Measurements from ENCODE around the gene PIP4K2A.
"Not testable (repeated sequence)": the region's sequence is repeated elsewhere in the genome, so short reads cannot be mapped to it uniquely, and the experiment has no call there.

The PIP4K2A gene

DNA sequence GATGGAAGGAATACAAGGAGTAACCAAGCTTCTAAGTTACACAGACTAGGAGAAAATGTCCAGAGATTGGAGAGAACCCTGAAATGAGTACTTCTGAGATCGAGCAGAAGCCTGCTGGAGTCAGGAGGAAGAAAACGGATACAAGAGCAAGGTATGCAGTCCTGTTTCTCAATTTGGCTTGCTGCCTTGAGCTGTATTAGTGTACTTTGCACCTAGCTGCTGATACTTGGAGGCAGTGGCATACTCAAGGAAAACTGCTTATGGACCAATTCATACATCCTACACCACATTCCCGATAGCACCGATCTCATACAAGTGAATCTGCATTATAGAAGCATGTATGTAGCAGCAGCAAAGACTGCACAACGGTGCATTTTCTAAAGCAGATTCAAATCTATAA lies 14.4 kb downstream of the PIP4K2A start:
- Histone ChIP-seq H3K4me3 (ENCODE audit: low read length) (no peak overlapping the region), H3K36me3 (ENCODE audit: insufficient read depth, low read length) (no peaks in the 10 kb centered on the region), H3K27me3 (ENCODE audit: insufficient read depth, low read length) (no peaks in the 10 kb centered on the region), H2AFZ (ENCODE audit: low read depth, low read length) (no peak overlapping the region), H3K4me1 (ENCODE audit: insufficient read depth, low read length) (peaks cover 9% of the 10 kb centered on the region), H3K9me3 (ENCODE audit: low read length) (no peaks in the 10 kb centered on the region)

DNA sequence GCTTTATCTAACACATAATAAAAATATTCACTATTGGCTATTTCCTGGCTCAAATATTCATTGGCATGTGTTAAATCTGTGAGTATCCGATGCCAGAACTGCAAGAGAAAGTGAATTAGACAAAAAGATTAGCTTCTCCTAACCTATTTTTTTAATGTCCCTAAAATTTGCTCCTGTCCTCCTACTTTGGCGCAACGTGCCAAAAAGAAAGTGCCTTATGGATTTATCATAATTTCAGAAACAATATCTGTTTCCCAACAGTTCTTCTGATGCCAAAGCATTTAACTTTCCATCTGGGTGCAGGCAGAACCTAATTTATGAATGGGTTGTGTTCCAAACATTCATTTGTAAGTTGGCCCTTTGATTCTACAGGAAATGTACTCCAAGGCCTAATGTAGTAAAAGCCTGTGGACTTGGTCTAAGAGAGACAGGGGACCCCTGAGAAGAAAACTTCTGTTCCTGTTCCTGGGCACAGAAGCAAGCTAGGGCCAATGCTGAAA lies 15.4 kb downstream of the PIP4K2A start:
- no peaks in the 10 kb centered on the region for H3K36me3 ChIP-seq (ENCODE audit: insufficient read depth, low read length)
- H3K4me3 ChIP-seq (ENCODE audit: low read length), result no peak overlapping the region
- no peak overlapping the region for H2AFZ ChIP-seq (ENCODE audit: low read depth, low read length)
- peaks cover 9% of the 10 kb centered on the region for H3K4me1 ChIP-seq (ENCODE audit: insufficient read depth, low read length)
- H3K9me3 ChIP-seq (ENCODE audit: low read length), result peaks cover 2% of the 10 kb centered on the region
- H3K27me3 ChIP-seq (ENCODE audit: insufficient read depth, low read length), result no peaks in the 10 kb centered on the region

DNA sequence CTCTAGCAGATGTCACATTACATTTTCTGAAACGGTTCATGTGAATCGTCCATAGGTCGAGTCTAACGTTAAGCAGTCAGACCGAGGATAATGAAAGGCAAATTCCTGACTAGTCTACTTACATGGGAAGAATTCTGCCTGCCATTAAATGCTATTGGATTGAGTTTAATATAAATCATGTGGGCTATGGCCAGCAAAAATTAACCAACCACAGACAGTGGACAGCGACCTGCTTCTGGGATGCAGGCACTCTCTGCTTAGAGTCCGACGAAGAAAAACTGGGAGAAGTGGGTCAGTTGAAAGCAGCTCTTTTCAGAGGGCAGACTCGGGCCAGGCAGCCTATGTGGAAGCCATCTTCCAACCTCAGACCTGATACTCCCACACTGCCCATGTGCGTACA lies 16.6 kb downstream of the PIP4K2A start:
- Histone ChIP-seq H3K4me3 (ENCODE audit: low read length) (no peak overlapping the region), H3K27me3 (ENCODE audit: insufficient read depth, low read length) (no peaks in the 10 kb centered on the region), H3K9me3 (ENCODE audit: low read length) (peaks cover 4% of the 10 kb centered on the region), H3K4me1 (ENCODE audit: insufficient read depth, low read length) (peaks cover 9% of the 10 kb centered on the region), H2AFZ (ENCODE audit: low read depth, low read length) (no peak overlapping the region), H3K36me3 (ENCODE audit: insufficient read depth, low read length) (no peaks in the 10 kb centered on the region)

DNA sequence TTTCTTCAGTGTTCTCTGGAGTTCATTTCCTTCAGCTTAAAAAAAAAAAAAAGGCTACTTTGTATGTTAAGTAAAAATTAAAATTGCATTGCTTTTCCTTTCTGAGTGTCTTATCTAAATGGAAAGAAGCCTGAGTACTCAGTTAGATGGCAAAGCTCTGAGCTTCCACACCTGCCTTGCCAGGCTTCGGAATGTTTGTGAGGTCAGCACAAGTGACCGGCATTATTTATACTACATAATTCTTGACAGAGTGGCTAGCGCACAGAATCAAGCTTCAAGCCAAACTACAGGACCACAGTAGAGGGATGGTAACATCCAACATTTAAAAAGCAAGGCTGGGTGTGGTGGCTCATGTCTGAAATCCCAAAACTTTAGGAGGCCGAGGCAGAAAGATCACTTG lies 17.3 kb downstream of the PIP4K2A start:
- H3K4me3 ChIP-seq (ENCODE audit: low read length), result no peak overlapping the region

DNA sequence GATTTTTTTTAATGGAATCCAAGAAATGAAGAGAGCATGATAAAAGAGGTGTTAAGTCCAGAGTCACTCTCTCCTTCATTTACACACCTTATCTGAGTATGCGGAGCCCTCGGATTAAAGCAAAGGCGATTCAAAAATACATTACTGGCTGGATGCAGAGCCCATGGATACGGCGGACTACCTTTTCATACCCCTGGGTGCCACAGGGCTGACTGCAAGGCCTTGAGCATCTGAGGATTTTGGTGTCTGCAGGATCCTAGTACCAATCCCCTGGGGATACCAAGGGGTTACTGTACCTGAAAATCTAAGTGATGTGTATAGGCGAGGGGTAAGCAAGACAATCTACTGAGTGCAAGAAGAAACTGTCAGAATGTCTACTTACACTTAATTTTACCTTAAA lies 20.5 kb downstream of the PIP4K2A start:
- H3K4me3 ChIP-seq (ENCODE audit: low read length), result no peak overlapping the region
- H3K9me3 ChIP-seq (ENCODE audit: low read length), result peaks cover 7% of the 10 kb centered on the region
- H3K4me1 ChIP-seq (ENCODE audit: insufficient read depth, low read length), result peaks cover 7% of the 10 kb centered on the region
- no peaks in the 10 kb centered on the region for H3K27me3 ChIP-seq (ENCODE audit: insufficient read depth, low read length)
- no peaks in the 10 kb centered on the region for H3K36me3 ChIP-seq (ENCODE audit: insufficient read depth, low read length)
- H2AFZ ChIP-seq (ENCODE audit: low read depth, low read length), result no peak overlapping the region

More for the DNA sequence above, 17.3 kb downstream of the PIP4K2A start:
- H3K36me3 ChIP-seq (ENCODE audit: insufficient read depth, low read length), result no peaks in the 10 kb centered on the region
- peaks cover 9% of the 10 kb centered on the region for H3K4me1 ChIP-seq (ENCODE audit: insufficient read depth, low read length)
- no peaks in the 10 kb centered on the region for H3K27me3 ChIP-seq (ENCODE audit: insufficient read depth, low read length)
- H2AFZ ChIP-seq (ENCODE audit: low read depth, low read length), result no peak overlapping the region
- peaks cover 6% of the 10 kb centered on the region for H3K9me3 ChIP-seq (ENCODE audit: low read length)

DNA sequence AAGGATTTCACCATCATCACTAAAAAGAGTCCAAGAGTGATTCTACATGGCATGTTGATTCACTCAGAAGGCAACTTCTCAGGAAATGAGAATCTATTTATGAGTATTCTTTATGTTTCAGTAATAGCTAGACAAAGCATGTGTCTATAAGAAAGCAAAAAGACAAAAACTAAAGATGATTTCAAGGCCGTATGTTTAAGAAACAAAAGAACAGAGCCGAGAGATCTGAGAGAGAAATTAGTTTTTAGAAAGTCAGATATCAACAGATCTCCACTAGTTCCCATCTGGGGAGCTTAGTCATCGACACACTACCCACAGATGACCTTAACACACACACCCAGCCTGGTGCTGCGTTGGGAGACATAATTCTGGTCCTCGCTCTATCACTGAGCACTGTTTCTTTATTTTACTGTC lies 21.0 kb downstream of the PIP4K2A start:
- H3K9me3 ChIP-seq (ENCODE audit: low read length), result peaks cover 7% of the 10 kb centered on the region
- H3K27me3 ChIP-seq (ENCODE audit: insufficient read depth, low read length), result no peaks in the 10 kb centered on the region
- H3K4me3 ChIP-seq (ENCODE audit: low read length), result no peak overlapping the region
- peaks cover 7% of the 10 kb centered on the region for H3K4me1 ChIP-seq (ENCODE audit: insufficient read depth, low read length)
- no peak overlapping the region for H2AFZ ChIP-seq (ENCODE audit: low read depth, low read length)
- H3K36me3 ChIP-seq (ENCODE audit: insufficient read depth, low read length), result no peaks in the 10 kb centered on the region

DNA sequence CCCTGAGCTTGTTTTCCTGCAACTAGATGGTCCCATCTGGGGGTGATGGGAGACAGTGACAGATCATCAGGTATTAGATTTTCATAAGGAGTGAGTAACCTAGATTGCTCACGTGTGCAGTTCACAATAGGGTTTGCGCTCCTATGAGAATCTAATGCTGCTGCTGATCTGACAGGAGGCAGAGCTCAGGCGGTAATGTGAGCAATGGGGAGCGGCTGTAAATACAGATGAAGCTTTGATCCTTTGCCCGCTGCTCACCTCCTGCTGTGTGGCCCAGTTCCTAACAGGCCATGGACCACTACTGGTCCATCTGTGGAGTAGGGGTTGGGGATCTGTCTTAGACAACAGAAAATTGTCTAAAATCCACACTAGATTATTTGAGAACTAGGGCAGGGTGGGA lies 22.3 kb downstream of the PIP4K2A start:
- not testable (repeated sequence) for H3K9me3 ChIP-seq (ENCODE audit: low read length); H3K27me3 ChIP-seq (ENCODE audit: insufficient read depth, low read length); H2AFZ ChIP-seq (ENCODE audit: low read depth, low read length); H3K36me3 ChIP-seq (ENCODE audit: insufficient read depth, low read length); H3K4me3 ChIP-seq (ENCODE audit: low read length); H3K4me1 ChIP-seq (ENCODE audit: insufficient read depth, low read length)

DNA sequence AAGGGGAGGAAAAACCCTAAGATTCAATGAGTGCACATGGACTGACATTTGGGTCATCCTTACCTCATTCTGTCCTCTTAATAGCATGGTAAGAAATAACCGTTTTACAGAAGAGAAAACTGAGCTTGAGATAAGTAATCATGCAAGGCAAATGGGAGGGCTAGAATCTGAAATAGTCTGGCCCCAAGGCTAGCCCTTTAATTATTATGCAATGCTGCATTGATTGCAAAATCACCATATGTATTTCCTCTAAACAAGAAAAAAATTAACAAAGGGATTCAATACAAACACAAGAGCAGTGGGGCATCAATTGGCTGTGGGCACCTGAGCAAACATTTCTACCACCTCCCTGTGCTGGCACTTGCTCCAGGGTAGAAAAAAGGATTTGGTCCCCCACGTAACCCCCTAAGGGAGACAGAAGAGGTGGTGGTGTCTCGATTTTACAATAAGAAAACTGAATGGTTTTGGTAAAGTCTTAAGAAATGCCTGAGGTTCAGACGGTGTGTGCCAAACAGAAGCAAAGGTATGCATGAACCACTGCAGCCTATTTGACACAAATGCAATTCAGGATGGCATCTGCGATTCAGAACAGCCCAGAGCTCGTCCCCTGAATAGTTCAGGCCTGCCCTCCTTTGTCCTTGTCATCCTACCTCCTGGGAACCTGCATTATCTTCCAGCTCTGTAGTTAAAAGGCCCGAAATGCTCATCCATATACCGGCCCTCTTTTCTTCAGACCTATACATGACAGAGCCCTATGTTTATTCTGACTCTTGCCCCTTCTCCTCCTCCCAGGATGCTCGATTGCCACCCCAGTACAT lies 23.6 kb downstream of the PIP4K2A start:
- Histone ChIP-seq H3K9me3 (ENCODE audit: low read length) (peaks cover 8% of the 10 kb centered on the region), H2AFZ (ENCODE audit: low read depth, low read length) (no peak overlapping the region), H3K4me3 (ENCODE audit: low read length) (no peak overlapping the region), H3K4me1 (ENCODE audit: insufficient read depth, low read length) (peaks cover 7% of the 10 kb centered on the region), H3K36me3 (ENCODE audit: insufficient read depth, low read length) (no peaks in the 10 kb centered on the region), H3K27me3 (ENCODE audit: insufficient read depth, low read length) (no peaks in the 10 kb centered on the region)

DNA sequence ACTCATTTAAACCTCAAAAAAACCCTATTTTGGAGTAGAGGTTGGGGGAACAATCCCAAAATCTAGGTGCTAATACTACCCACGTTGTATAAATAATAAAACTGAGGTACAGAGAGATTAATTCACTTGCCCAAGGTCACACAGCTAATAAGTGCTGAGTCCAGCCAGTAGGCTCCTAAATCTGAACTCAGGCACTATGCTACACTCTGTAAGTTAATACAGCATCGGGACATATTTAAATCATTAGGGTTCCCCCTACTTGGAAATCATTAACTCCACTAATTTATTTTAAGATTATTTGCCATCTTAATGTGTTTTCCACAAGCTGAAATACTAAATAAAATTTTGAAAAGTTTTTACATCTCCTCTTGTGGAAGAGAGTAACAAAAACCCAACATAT lies 24.2 kb downstream of the PIP4K2A start:
- no peaks in the 10 kb centered on the region for H3K27me3 ChIP-seq (ENCODE audit: insufficient read depth, low read length)
- H2AFZ ChIP-seq (ENCODE audit: low read depth, low read length), result no peak overlapping the region
- H3K36me3 ChIP-seq (ENCODE audit: insufficient read depth, low read length), result no peaks in the 10 kb centered on the region
- peaks cover 8% of the 10 kb centered on the region for H3K9me3 ChIP-seq (ENCODE audit: low read length)
- peaks cover 7% of the 10 kb centered on the region for H3K4me1 ChIP-seq (ENCODE audit: insufficient read depth, low read length)
- H3K4me3 ChIP-seq (ENCODE audit: low read length), result no peak overlapping the region

DNA sequence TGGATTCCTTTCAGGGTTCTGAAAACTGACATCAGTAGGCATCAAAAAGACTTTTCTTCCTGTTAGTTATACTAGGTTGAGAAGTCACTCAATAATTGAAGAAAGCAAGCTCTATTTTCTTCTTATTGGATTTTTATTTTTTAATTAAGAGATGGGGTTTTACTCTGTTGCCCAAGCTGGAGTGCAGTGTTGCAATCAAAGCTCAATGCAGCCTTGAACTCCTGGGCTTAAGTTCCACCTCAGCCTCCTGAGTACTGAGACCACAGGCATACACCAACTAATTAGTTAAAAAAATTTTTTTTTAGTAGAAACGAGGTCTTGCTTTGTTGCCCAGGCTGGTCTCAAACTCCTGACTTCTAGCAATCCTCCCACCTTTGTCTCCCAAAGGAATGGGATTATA lies 28.0 kb downstream of the PIP4K2A start:
- peaks cover 12% of the 10 kb centered on the region for H3K4me1 ChIP-seq (ENCODE audit: insufficient read depth, low read length)
- peaks cover 1% of the 10 kb centered on the region for H3K9me3 ChIP-seq (ENCODE audit: low read length)
- H2AFZ ChIP-seq (ENCODE audit: low read depth, low read length), result no peak overlapping the region
- H3K36me3 ChIP-seq (ENCODE audit: insufficient read depth, low read length), result no peaks in the 10 kb centered on the region
- no peak overlapping the region for H3K4me3 ChIP-seq (ENCODE audit: low read length)
- no peaks in the 10 kb centered on the region for H3K27me3 ChIP-seq (ENCODE audit: insufficient read depth, low read length)

DNA sequence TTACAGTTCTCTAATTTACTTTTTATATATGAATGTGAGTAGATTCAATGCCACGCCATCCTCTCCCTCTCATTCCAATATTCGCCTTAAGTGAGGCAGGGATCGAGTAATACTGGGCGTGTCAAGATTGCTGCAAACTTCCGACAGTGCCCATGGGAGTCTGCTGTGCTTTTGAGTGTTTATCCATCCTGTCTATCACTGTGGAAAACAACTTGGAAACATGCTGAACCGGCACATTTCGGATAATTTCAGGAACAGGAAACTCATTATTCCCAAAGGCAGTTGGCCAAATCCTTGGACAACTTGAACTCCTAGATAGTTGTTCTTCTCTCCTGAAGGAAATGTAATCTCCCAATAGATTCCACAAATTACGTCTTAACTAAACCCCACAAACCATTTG lies 28.5 kb downstream of the PIP4K2A start:
- Histone ChIP-seq H3K4me3 (ENCODE audit: low read length) (no peak overlapping the region), H3K4me1 (ENCODE audit: insufficient read depth, low read length) (peaks cover 9% of the 10 kb centered on the region)

DNA sequence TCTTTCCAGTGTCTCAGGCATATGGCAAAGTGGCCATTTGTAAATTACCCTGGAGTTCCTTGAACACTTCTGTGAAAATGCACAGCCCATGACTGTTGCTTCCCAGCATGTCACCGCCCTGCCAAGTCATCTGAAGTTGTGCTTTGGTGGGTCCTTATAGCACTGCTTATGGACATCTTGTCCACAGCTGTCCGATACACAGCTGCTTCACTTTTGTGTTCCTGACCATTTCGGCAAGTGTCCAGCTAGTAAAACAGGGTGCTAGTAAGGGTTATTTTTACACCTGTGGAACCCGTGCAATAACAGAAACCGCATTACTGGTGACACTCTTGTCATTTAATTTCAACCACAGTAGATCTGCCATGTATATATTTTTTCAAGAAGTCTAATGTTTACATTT lies 29.7 kb downstream of the PIP4K2A start:
- Histone ChIP-seq H2AFZ (ENCODE audit: low read depth, low read length) (no peak overlapping the region), H3K4me1 (ENCODE audit: insufficient read depth, low read length) (peaks cover 5% of the 10 kb centered on the region), H3K4me3 (ENCODE audit: low read length) (no peak overlapping the region), H3K9me3 (ENCODE audit: low read length) (peaks cover 1% of the 10 kb centered on the region), H3K36me3 (ENCODE audit: insufficient read depth, low read length) (no peaks in the 10 kb centered on the region), H3K27me3 (ENCODE audit: insufficient read depth, low read length) (no peaks in the 10 kb centered on the region)

More for the DNA sequence above, 28.5 kb downstream of the PIP4K2A start:
- no peaks in the 10 kb centered on the region for H3K36me3 ChIP-seq (ENCODE audit: insufficient read depth, low read length)
- peaks cover 1% of the 10 kb centered on the region for H3K9me3 ChIP-seq (ENCODE audit: low read length)
- H2AFZ ChIP-seq (ENCODE audit: low read depth, low read length), result no peak overlapping the region
- no peaks in the 10 kb centered on the region for H3K27me3 ChIP-seq (ENCODE audit: insufficient read depth, low read length)

DNA sequence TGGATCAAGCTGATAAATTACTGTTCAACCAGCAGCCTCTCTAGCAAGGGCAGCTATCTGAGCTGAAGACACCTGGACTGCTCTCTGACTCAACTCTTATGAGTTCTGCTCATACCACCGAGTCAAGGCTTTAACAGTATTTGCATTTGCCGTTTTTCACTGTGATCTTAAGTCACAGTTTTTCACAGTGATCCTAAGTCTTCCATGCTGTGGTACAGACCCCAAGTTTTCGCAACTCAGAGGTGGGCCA lies 31.3 kb downstream of the PIP4K2A start:
- Histone ChIP-seq H3K4me1 (ENCODE audit: insufficient read depth, low read length) (peaks cover 5% of the 10 kb centered on the region), H3K4me3 (ENCODE audit: low read length) (no peak overlapping the region), H3K27me3 (ENCODE audit: insufficient read depth, low read length) (no peaks in the 10 kb centered on the region), H3K36me3 (ENCODE audit: insufficient read depth, low read length) (no peaks in the 10 kb centered on the region), H2AFZ (ENCODE audit: low read depth, low read length) (no peak overlapping the region), H3K9me3 (ENCODE audit: low read length) (peaks cover 1% of the 10 kb centered on the region)
